Lower lobe of right lung (tissue), 2 donors: ENCODE results near the gene RAPGEF6. TPM values are rescaled to one million over a fixed set of nuclear protein-coding genes. Genes with fewer than 3 reads are reported as not detected.

Source experiments
- ATAC-seq, 2 donors: fragments of 200-7000 bp; cut with Tn5 transposase; one replicate each; pipeline ENCODE4 v1.9.1; 2020 to 2022; ENCODE audit warnings: mild to moderate bottlenecking in 2 of 2, moderate library complexity in 2 of 2
- DNase-seq: peaks from one replicate; pipeline ENCODE4 v3.0.0-alpha.2; 2020
- H3K27ac ChIP-seq: fragments of 200-600 bp; one replicate; pipeline ENCODE4 v1.8.0; 2022
- H3K27me3 ChIP-seq: fragments of 200-600 bp; one replicate; pipeline ENCODE4 v1.8.0; 2022; ENCODE audit warnings: low read depth
- H3K36me3 ChIP-seq: fragments of 200-600 bp; one replicate; pipeline ENCODE4 v1.8.0; 2022; ENCODE audit warnings: mild to moderate bottlenecking
- H3K4me1 ChIP-seq: fragments of 200-600 bp; one replicate; pipeline ENCODE4 v1.8.0; 2022
- H3K4me3 ChIP-seq: fragments of 200-600 bp; one replicate; pipeline ENCODE4 v1.8.0; 2022; ENCODE audit warnings: mild to moderate bottlenecking
- H3K9me3 ChIP-seq: fragments of 200-600 bp; one replicate; pipeline ENCODE4 v1.8.0; 2022
- CTCF ChIP-seq: fragments of 200-600 bp; IDR thresholded peaks from one replicate; pipeline ENCODE4 v1.8.0; 2022; ENCODE audit warnings: antibody characterized with exemption, mild to moderate bottlenecking
- intact Hi-C: fragments of 100-400 bp; cut with DNase I; formaldehyde crosslinking; loops from one replicate; pipeline ENCODE4 v1.11.0; 2022
- total RNA-seq: library from RNA; stranded (reverse); fragmentation: NEBNext Ultra II Directional; extraction: Animal tissue kit (Norgen Biotek cat#: 25700); gene quantifications from one replicate; pipeline ENCODE4 v1.2.1, GENCODE V29; 2021
- donor health status: DM: no; HTN: yes; CAD: no; lungs with severe emphysema.

RAPGEF6 gene
- total RNA-seq, 1 donor from 2014 or later = 21.7 TPM

DNA sequence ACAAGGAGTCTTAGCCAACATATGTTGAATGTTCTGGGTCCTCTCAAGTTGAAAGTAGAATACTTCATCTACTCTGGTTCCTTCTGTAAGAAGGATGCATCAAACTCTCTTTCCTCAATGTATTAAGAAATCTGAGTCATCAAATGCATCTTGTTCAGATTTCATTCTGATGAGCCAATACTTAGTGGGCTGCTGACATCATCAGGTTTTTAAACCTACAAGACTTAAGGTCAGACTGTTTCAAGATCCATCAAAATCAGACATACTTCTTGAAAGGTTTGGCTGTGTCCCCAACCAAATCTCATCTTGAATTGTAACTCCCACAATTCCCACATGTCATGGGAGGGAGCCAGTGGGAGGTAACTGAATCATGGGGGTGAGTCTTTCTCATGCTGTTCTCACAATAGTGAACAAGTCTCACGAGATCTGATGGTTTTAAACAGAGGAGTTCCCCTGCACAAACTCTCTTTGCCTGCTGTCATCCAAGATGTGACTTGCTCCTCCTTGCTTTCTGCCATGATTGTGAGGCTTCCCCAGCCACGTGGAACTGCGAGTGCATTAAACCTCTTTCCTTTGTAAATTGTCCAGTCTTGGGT lies 168.8 kb downstream of the RAPGEF6 start:
- ATAC-seq (no peak), DNase-seq (no peak)
- Histone ChIP-seq H3K4me3 (no peak overlapping the region), H3K27me3 (no peaks in the 10 kb centered on the region), H3K4me1 (no peaks in the 10 kb centered on the region), H3K9me3 (no peaks in the 10 kb centered on the region), H3K36me3 (peaks cover 7% of the 10 kb centered on the region), H3K27ac (no peak overlapping the region)
- no peak for TF ChIP-seq CTCF
- intact Hi-C loops = no loop called here

GRCh38 chr5:131463656-131464055 lies 171.4 kb downstream of the RAPGEF6 start:
- no peak for TF ChIP-seq CTCF
- H3K27me3 ChIP-seq = no peaks in the 10 kb centered on the region
- peaks cover 7% of the 10 kb centered on the region for H3K36me3 ChIP-seq
- no peaks in the 10 kb centered on the region for H3K4me1 ChIP-seq
- intact Hi-C loops = no loop called here
- DNase-seq = no peak
- no peak for ATAC-seq
- H3K9me3 ChIP-seq = no peaks in the 10 kb centered on the region
- no peak overlapping the region for H3K27ac ChIP-seq
- H3K4me3 ChIP-seq = no peak overlapping the region

GRCh38 chr5:131462454-131462853 lies 172.6 kb downstream of the RAPGEF6 start:
- intact Hi-C loops = no loop called here
- no peaks in the 10 kb centered on the region for H3K27me3 ChIP-seq
- TF ChIP-seq CTCF = no peak
- DNase-seq (no peak), ATAC-seq (no peak)
- no peaks in the 10 kb centered on the region for H3K9me3 ChIP-seq
- peaks cover 7% of the 10 kb centered on the region for H3K36me3 ChIP-seq
- no peak overlapping the region for H3K4me3 ChIP-seq
- H3K4me1 ChIP-seq = no peaks in the 10 kb centered on the region
- H3K27ac ChIP-seq = no peak overlapping the region

GRCh38 chr5:131461742-131462141 lies 173.3 kb downstream of the RAPGEF6 start:
- H3K27ac ChIP-seq = no peak overlapping the region
- H3K36me3 ChIP-seq = peaks cover 7% of the 10 kb centered on the region
- intact Hi-C loops = no loop called here

GRCh38 chr5:131460867-131461572 lies 174.0 kb downstream of the RAPGEF6 start:
- Histone ChIP-seq H3K4me3 (no peak overlapping the region), H3K9me3 (no peaks in the 10 kb centered on the region), H3K4me1 (no peaks in the 10 kb centered on the region), H3K36me3 (peaks cover 7% of the 10 kb centered on the region), H3K27me3 (no peaks in the 10 kb centered on the region), H3K27ac (no peak overlapping the region)
- intact Hi-C loops = no loop called here
- no peak for TF ChIP-seq CTCF
- DNase-seq (no peak), ATAC-seq (no peak)

More at GRCh38 chr5:131461742-131462141, 173.3 kb downstream of the RAPGEF6 start:
- DNase-seq = no peak
- no peak overlapping the region for H3K4me3 ChIP-seq
- TF ChIP-seq CTCF = no peak
- no peaks in the 10 kb centered on the region for H3K27me3 ChIP-seq
- no peaks in the 10 kb centered on the region for H3K4me1 ChIP-seq
- no peak for ATAC-seq
- no peaks in the 10 kb centered on the region for H3K9me3 ChIP-seq
